HT-29 (cell line): Measurements from ENCODE around the gene DNAJC7. TPM values are rescaled to one million over a fixed set of nuclear protein-coding genes. Genes with fewer than 3 reads are reported as not detected.
"Not testable (repeated sequence)": the region's sequence is repeated elsewhere in the genome, so short reads cannot be mapped to it uniquely, and the experiment has no call there.

Experiments
- DNase-seq: peaks from one replicate; pipeline ENCODE4 v3.0.0-alpha.2; 2015; ENCODE audit warnings: low spot score
- total RNA-seq: library from RNA; depleted of rRNA; stranded (reverse); fragments of >200 nt; shearing (Covaris generic); gene quantifications from 2 replicates; pipeline ENCODE4 v1.2.3, GENCODE V29; 2014

DNAJC7 gene
- total RNA-seq, 1 experiment from 2014 or later, result 52.8 TPM

- no peak for DNase-seq
Measured at GRCh38 chr17:41957031-41957868, 60.0 kb downstream of the DNAJC7 start.

- no peak for DNase-seq
Measured at GRCh38 chr17:41956522-41956921, 60.7 kb downstream of the DNAJC7 start.

GRCh38 chr17:41948762-41949460 is 68.3 kb downstream of the DNAJC7 start:
- no peak for DNase-seq

- DNase-seq, result no peak
Measured at GRCh38 chr17:41944943-41945342, 72.3 kb downstream of the DNAJC7 start.

GRCh38 chr17:41943492-41943891 is 73.7 kb downstream of the DNAJC7 start:
- no peak for DNase-seq

- DNase-seq, result no peak
Measured at GRCh38 chr17:41942626-41943373, 74.4 kb downstream of the DNAJC7 start.

- no peak for DNase-seq
Measured at GRCh38 chr17:41941168-41941567, 76.1 kb downstream of the DNAJC7 start.

- DNase-seq, result no peak
Measured at GRCh38 chr17:41939693-41940090, 77.5 kb downstream of the DNAJC7 start.

GRCh38 chr17:41939044-41939692 is 78.1 kb downstream of the DNAJC7 start:
- no peak for DNase-seq

- DNase-seq, result no peak
Measured at GRCh38 chr17:41937970-41938954, 79.0 kb downstream of the DNAJC7 start.

GRCh38 chr17:41935641-41936040 is 81.6 kb downstream of the DNAJC7 start:
- no peak for DNase-seq

GRCh38 chr17:41932816-41933389 is 84.3 kb downstream of the DNAJC7 start:
- DNase-seq, result no peak

- DNase-seq, result not testable (repeated sequence)
Measured at GRCh38 chr17:41931715-41932114, 85.5 kb downstream of the DNAJC7 start.

GRCh38 chr17:41930833-41931156 is 86.4 kb downstream of the DNAJC7 start:
- not testable (repeated sequence) for DNase-seq

GRCh38 chr17:41930009-41930832 is 87.0 kb downstream of the DNAJC7 start, which contains the start of gene ODAD4:
TSS of gene ODAD4 (plus strand) at chr17:41930617. CDS start at chr17:41930724, 107 bp downstream.
- peak; percentile 97 for DNase-seq

GRCh38 chr17:41928693-41929251 is 88.5 kb downstream of the DNAJC7 start:
- no peak for DNase-seq
